HCT116 (cell line): ENCODE data around the gene FTO.

ENCODE experiments used
- CEBPB ChIP-seq: IDR thresholded peaks from 2 replicates; pipeline ENCODE4 v1.6.1; 2012; ENCODE audit warnings: low read depth
- CTCF ChIP-seq, 3 experiments: fragments of 200-600 bp in 1 of 3; sonication (generic) in 1 of 3; IDR thresholded peaks in 2 of 3; conservative IDR thresholded peaks in 1 of 3; 2 replicates each; pipeline ENCODE4 v1.5.1; 2012 to 2017; ENCODE audit warnings: low read depth in 2 of 3, low read length in 2 of 3, antibody characterized with exemption in 1 of 3, borderline replicate concordance in 1 of 3, control low read depth in 1 of 3, mild to moderate bottlenecking in 1 of 3, mixed read lengths in 1 of 3, mixed run types in 1 of 3, moderate library complexity in 1 of 3; ENCODE audit not compliant: insufficient read depth in 1 of 3
- EZH2 ChIP-seq: fragments of 200-600 bp; sonication (generic); IDR thresholded peaks from 2 replicates; pipeline ENCODE4 v1.6.1; 2017; ENCODE audit warnings: antibody characterized with exemption, mixed run types
- EZH2phosphoT487 ChIP-seq: fragments of 200-600 bp; IDR thresholded peaks from 2 replicates; pipeline ENCODE4 v1.6.1; 2018; ENCODE audit warnings: antibody characterized with exemption, borderline replicate concordance
- FOSL1 ChIP-seq: IDR thresholded peaks from 2 replicates; pipeline ENCODE4 v1.6.1; 2012; ENCODE audit warnings: low read depth
- JUND ChIP-seq: IDR thresholded peaks from 2 replicates; pipeline ENCODE4 v1.6.1; 2012
- POLR2A ChIP-seq: IDR thresholded peaks from 2 replicates; pipeline ENCODE4 v1.7.0; 2011; ENCODE audit warnings: borderline replicate concordance; ENCODE audit not compliant: insufficient read depth, insufficient read length; ENCODE audit errors: extremely low read depth
- POLR2AphosphoS5 ChIP-seq: IDR thresholded peaks from 2 replicates; pipeline ENCODE4 v1.6.1; 2011; ENCODE audit warnings: mild to moderate bottlenecking, low read depth, low read length, moderate library complexity
- RAD21 ChIP-seq: IDR thresholded peaks from 2 replicates; pipeline ENCODE4 v1.6.1; 2012; ENCODE audit warnings: low read depth, mild to moderate bottlenecking
- SRF ChIP-seq: IDR thresholded peaks from 2 replicates; pipeline ENCODE4 v1.6.1; 2012; ENCODE audit warnings: low read depth
- TCF7L2 ChIP-seq: IDR thresholded peaks from 2 replicates; pipeline ENCODE4 v1.7.0; 2011; ENCODE audit warnings: borderline replicate concordance, inconsistent platforms; ENCODE audit not compliant: insufficient read depth, insufficient read length; ENCODE audit errors: extremely low read depth
- YY1 ChIP-seq: IDR thresholded peaks from 2 replicates; pipeline ENCODE4 v1.6.1; 2011; ENCODE audit warnings: low read length, low read depth, moderate library complexity, mild to moderate bottlenecking; ENCODE audit not compliant: insufficient replicate concordance; ENCODE audit errors: extremely low read depth
- TF ChIP-seq, protein P1 (sequence below): IDR thresholded peaks from 2 replicates; pipeline ENCODE4 v1.6.1; 2012
- TF ChIP-seq, protein P2 (sequence below): IDR thresholded peaks from 2 replicates; pipeline ENCODE4 v1.6.1; 2012; ENCODE audit warnings: low read depth

- TF ChIP-seq, protein P1, sequence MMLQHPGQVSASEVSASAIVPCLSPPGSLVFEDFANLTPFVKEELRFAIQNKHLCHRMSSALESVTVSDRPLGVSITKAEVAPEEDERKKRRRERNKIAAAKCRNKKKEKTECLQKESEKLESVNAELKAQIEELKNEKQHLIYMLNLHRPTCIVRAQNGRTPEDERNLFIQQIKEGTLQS, result no peak
- TF ChIP-seq CTCF (IDR thresholded peaks at IDR 0.05 in 2 of 3, conservative IDR thresholded peaks at IDR 0.05 in 1 of 3; ENCODE audit: borderline replicate concordance in 1 of 3, insufficient read depth in 1 of 3, low read depth in 2 of 3, low read length in 2 of 3) (no peak), POLR2A (no peak), SRF (no peak), CEBPB (no peak), RAD21 (no peak), EZH2 (no peak), FOSL1 (no peak), POLR2AphosphoS5 (no peak), EZH2phosphoT487 (no peak), JUND (no peak), YY1 (no peak), TCF7L2 (no peak)
- TF ChIP-seq, protein P2, sequence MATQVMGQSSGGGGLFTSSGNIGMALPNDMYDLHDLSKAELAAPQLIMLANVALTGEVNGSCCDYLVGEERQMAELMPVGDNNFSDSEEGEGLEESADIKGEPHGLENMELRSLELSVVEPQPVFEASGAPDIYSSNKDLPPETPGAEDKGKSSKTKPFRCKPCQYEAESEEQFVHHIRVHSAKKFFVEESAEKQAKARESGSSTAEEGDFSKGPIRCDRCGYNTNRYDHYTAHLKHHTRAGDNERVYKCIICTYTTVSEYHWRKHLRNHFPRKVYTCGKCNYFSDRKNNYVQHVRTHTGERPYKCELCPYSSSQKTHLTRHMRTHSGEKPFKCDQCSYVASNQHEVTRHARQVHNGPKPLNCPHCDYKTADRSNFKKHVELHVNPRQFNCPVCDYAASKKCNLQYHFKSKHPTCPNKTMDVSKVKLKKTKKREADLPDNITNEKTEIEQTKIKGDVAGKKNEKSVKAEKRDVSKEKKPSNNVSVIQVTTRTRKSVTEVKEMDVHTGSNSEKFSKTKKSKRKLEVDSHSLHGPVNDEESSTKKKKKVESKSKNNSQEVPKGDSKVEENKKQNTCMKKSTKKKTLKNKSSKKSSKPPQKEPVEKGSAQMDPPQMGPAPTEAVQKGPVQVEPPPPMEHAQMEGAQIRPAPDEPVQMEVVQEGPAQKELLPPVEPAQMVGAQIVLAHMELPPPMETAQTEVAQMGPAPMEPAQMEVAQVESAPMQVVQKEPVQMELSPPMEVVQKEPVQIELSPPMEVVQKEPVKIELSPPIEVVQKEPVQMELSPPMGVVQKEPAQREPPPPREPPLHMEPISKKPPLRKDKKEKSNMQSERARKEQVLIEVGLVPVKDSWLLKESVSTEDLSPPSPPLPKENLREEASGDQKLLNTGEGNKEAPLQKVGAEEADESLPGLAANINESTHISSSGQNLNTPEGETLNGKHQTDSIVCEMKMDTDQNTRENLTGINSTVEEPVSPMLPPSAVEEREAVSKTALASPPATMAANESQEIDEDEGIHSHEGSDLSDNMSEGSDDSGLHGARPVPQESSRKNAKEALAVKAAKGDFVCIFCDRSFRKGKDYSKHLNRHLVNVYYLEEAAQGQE, result no peak
Measured at GRCh38 chr16:54191163-54191562, 487.2 kb downstream of the FTO start.
